Mucosa of stomach (tissue), 1 donor: Measurements from ENCODE around the gene NPHP1.
"Not testable (repeated sequence)": the region's sequence is repeated elsewhere in the genome, so short reads cannot be mapped to it uniquely, and the experiment has no call there.

Experiments used
- H3K27me3 ChIP-seq: one replicate; pipeline ENCODE4 v1.7.0; 2013; ENCODE audit warnings: mild to moderate bottlenecking, low read length; ENCODE audit not compliant: control insufficient read depth, insufficient read depth
- H3K36me3 ChIP-seq: one replicate; pipeline ENCODE4 v1.7.0; 2013; ENCODE audit warnings: low read length; ENCODE audit not compliant: control insufficient read depth, insufficient read depth
- H3K4me1 ChIP-seq: one replicate; pipeline ENCODE4 v1.7.0; 2013; ENCODE audit warnings: mild to moderate bottlenecking, low read length; ENCODE audit not compliant: control insufficient read depth, insufficient read depth
- H3K4me3 ChIP-seq: one replicate; pipeline ENCODE4 v1.7.0; 2013; ENCODE audit warnings: low read length
- H3K9ac ChIP-seq: one replicate; pipeline ENCODE4 v1.7.0; 2013; ENCODE audit warnings: mild to moderate bottlenecking, low read length, moderate library complexity
- H3K9me3 ChIP-seq: one replicate; pipeline ENCODE4 v1.7.0; 2013; ENCODE audit warnings: mild to moderate bottlenecking, low read length, moderate library complexity; ENCODE audit not compliant: control insufficient read depth
- donor health status: Pancreatic carcinoma.

NPHP1 gene

DNA sequence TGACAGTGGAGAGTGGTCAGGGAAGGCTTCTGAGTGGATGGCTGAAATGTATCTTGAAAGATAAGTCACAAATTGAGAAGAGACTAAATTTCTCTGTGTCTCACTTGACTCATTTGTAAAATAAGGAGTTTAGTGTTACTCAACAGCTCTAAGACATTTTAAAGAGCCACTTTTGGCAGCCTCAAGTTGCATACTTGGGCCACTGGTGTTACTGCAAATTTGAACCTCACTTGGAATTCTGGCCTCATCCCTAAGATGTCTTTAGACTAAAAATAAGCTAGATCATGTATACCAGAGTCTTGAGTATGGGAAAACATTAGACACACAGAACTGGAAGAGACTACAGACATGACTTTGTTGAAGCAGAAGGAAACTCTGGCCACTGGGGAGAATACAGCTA is 12.0 kb upstream of the NPHP1 start:
- Histone ChIP-seq H3K9me3 (no peaks in the 10 kb centered on the region), H3K36me3 (no peaks in the 10 kb centered on the region), H3K9ac (no peak overlapping the region), H3K27me3 (peaks cover 15% of the 10 kb centered on the region), H3K4me3 (no peak overlapping the region), H3K4me1 (no peaks in the 10 kb centered on the region)

DNA sequence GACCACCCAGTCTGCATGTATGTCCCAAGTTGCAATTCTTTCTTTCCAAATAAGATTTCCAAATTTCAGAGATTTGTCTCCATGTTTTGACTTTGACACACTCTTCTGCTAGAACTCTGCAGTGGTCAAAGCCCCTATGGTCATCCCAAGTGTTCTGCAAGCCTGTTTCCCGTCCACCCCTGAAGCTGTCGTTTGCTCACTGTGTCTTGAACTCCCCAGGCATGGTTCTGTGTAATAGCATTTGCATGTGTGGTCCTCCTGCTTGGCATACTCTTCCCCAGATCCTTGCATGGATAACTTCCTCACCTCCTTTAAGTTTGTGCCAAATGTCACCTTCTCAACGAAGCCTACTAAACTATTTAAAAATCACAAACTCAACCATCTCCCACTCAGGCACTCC is 11.4 kb upstream of the NPHP1 start:
- Histone ChIP-seq H3K36me3 (no peaks in the 10 kb centered on the region), H3K4me3 (no peak overlapping the region), H3K4me1 (no peaks in the 10 kb centered on the region), H3K27me3 (peaks cover 15% of the 10 kb centered on the region), H3K9me3 (no peaks in the 10 kb centered on the region), H3K9ac (no peak overlapping the region)

DNA sequence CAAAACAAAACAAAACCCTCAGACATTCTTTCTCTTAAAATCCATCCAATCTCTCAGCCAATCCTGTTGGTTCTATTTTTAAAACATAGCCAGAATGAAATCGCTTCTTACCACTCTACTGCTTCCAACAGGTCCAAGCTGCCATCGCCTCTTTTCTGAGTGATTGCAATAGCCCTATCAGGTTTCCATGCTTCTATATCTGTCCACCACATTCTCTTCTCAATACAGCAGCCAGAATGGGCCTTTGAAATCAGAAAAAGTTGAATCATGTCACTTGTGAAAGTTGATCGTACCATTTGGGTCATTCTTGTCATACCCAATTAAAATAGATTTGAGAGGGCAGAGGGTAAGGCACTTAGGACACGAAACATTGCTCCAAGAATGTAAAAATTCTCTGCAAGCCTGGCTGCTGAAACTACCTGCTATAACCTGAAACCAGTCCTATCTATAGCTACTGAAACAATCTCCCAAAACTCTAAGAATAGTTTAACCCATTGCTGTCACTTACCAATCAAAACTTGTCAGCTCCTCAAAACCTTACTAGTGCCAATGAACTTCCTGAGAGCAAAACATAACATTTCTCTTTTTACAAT is 10.8 kb upstream of the NPHP1 start:
- Histone ChIP-seq H3K36me3 (no peaks in the 10 kb centered on the region), H3K4me1 (no peaks in the 10 kb centered on the region), H3K9ac (no peak overlapping the region)

DNA sequence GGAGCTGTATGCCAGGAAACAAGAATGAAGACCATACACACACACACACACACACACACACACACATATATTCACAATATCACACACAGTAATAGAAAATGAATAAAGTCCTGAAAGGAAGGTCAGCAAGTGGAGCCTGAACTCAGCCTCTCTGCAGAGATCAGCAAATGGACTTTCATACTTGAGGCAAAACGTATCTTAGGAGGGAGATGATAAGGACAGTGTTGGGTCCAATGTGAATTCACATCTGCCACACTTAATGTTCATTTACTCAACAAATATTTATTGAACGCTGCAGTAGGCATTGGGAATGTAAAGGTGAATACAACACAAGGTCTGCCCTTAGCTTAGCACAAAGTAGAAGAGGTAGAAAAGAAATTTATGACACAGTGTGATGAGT is 10.3 kb upstream of the NPHP1 start:
- Histone ChIP-seq H3K9me3 (no peaks in the 10 kb centered on the region), H3K9ac (no peak overlapping the region), H3K36me3 (no peaks in the 10 kb centered on the region), H3K27me3 (peaks cover 15% of the 10 kb centered on the region), H3K4me1 (no peaks in the 10 kb centered on the region), H3K4me3 (no peak overlapping the region)

More for the DNA sequence above, 10.8 kb upstream of the NPHP1 start:
- no peak overlapping the region for H3K4me3 ChIP-seq
- no peaks in the 10 kb centered on the region for H3K9me3 ChIP-seq
- peaks cover 15% of the 10 kb centered on the region for H3K27me3 ChIP-seq

DNA sequence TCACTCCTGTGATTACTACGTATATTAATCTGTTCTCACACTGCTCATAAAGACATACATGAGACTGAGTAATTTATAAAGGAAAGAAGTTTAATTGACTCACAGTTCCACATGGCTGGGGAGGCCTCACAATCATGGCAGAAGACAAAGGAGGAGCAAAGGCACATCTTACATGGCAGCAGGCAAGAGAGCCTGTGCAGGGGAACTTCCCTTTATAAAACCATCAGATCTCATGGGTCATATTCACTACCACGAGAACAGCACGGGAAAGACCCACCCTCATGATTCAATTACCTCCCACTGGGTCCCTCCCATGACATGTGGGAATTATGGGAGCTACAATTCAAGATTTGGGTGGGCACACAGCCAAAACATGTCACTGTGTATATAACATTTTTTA is 8.7 kb upstream of the NPHP1 start:
- not testable (repeated sequence) for H3K9ac ChIP-seq, H3K4me3 ChIP-seq, H3K36me3 ChIP-seq, H3K9me3 ChIP-seq, H3K4me1 ChIP-seq
- H3K27me3 ChIP-seq, result peaks cover 15% of the 10 kb centered on the region

DNA sequence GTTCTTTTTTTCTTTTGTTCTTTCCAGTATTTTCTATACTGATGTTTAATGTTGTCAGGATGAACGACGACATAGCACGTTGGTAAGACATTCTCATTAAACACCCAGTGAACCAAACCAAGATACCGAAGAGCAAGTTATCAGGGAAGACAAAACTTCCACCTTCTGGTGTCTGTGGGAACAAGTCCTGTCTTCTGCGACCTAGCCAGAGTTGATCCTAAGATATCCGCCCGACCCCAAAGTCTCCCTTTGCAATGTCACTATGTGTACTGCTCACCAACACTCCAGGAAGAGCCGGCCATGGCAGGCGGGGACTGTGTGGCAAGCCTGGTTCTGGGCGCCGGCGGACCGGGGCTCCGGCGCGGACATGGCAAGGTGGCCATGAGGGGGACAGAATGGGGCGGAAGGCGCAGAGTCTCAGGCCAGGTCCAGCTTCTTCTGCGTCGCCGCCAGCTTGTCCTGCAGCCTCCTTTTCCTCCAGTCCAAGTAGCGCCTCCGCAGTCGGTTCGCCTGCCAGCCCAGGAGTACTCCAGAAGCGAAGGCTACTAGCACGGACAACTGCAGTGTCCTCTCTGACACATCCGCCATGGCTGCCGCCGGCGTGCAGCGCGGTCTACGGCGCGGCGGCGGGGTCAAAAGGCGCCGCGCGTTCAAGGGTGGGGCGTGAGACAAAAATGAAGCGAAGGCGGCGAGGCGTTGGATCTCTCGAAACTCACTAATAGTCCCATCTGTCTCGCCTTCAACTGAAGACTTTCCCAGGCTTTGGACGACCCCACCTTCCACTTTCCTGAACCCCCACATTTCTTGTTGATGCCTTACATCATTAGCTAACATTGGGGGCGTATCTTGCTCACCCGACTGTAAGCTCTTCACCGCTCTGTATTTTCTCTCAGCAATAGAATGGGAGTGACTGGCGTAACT is 7.4 kb upstream of the NPHP1 start, which contains the start of gene MTLN:
MTLN (minus strand) TSS at position 610 of the 921 bp plus-strand sequence; CDS start at position 588, 22 bp downstream.
- Histone ChIP-seq H3K9me3 (no peaks in the 10 kb centered on the region), H3K4me1 (no peaks in the 10 kb centered on the region), H3K4me3 (peak within 1 kb of the TSS; percentile 77), H3K9ac (peak within 1 kb of the TSS; percentile 75), H3K36me3 (no peaks in the 10 kb centered on the region), H3K27me3 (peaks cover 9% of the 10 kb centered on the region)

DNA sequence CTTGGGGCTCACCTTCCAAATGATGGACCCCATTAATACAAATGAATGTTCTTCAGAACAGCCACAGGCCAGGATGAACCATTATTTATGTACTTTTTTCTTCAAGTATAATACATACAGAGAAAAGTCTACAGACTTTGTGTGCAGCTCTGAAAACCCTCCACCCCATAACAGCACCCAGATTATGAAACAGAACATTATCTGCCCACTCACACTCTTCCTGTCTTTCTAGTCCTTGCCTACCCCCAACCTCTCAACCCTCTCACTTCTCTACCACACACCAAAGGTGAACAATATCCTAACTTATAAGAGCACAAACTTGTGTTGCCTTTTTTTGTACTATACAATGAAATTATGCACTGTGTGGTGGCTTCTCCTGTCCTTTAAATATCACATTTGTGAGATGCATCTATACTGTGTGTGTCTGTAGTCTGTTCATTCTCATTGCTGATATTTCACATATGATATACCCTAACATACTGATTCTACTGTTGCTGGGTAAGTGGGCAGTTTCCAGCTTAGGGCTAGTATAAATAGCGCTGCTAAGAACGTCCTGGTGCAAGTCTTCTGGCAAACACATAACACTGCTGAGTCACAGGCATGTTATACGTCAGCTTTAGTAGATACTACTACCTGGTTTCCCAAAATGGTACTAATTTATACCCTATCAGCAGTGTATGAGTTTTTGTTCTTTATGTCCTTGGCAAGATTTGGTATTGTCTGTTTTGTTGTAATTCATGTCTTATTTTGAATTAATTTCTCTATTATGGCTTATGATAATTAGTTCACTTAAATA is 1.0 kb upstream of the NPHP1 start:
- Histone ChIP-seq H3K36me3 (no peaks in the 10 kb centered on the region), H3K4me1 (peaks cover 5% of the 10 kb centered on the region), H3K4me3 (no peak overlapping the region), H3K9ac (no peak overlapping the region), H3K27me3 (no peaks in the 10 kb centered on the region), H3K9me3 (no peaks in the 10 kb centered on the region)

DNA sequence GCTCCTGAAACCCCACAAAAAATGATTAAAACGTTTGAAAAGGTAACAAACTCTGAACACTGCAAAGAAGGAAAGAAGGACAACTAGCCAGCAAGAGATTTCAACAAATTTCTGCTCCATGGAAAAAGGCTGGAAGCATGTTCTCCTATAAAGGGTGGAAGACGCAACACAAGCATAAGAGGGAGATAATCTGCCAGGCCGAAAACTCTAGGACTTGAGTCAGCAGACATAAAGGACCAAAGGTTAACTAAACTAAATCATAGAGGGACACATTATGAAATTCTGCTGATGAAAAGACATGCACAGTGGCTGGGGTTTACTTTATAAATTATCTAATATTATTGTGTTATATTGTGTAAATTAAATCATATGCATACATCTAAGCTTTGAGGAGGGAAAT is 6.8 kb downstream of the NPHP1 start:
- H3K36me3 ChIP-seq, result no peaks in the 10 kb centered on the region

DNA sequence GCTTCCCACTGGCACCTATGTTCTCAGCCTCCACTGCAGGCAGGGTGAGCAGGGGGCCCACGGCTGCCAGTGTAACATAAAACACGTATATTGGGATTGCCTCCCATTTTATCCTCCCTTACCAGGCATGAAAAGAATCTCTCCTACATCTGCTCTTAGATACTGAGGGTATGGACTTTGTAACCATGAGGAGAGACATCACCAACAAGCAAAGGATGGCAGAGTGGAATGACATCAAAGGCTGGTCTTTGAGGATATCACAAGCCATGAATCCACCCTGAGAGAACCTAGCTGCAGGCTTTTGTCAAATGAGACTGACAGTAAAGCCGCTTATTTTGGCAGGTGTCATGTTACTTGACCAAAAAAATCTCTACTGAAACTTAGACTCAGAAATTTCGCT is 7.4 kb downstream of the NPHP1 start:
- H3K9ac ChIP-seq, result no peak overlapping the region
- no peaks in the 10 kb centered on the region for H3K27me3 ChIP-seq
- H3K9me3 ChIP-seq, result no peaks in the 10 kb centered on the region
- H3K36me3 ChIP-seq, result no peaks in the 10 kb centered on the region
- H3K4me3 ChIP-seq, result no peak overlapping the region
- no peaks in the 10 kb centered on the region for H3K4me1 ChIP-seq

More for the DNA sequence above, 6.8 kb downstream of the NPHP1 start:
- no peaks in the 10 kb centered on the region for H3K9me3 ChIP-seq
- H3K4me3 ChIP-seq, result no peak overlapping the region
- no peak overlapping the region for H3K9ac ChIP-seq
- no peaks in the 10 kb centered on the region for H3K27me3 ChIP-seq
- no peaks in the 10 kb centered on the region for H3K4me1 ChIP-seq

DNA sequence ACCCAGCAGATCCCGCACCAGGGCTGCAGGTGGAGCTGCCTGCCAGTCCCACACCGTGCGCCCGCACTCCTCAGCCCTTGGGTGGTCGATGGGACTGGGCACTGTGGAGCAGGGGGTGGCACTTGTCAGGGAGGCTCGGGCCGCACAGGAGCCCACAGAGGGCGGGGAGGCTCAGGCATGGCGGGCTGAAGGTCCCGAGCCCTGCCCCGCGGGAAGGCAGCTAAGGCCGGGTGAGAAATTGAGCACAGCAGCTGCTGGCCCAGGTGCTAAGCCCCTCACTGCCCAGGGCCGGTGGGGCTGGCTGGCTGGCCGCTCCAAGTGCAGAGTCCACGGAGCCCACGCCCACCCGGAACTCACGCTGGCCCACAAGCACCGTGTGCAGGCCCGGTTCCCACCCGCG is 14.6 kb downstream of the NPHP1 start:
- not testable (repeated sequence) for H3K4me3 ChIP-seq, H3K9me3 ChIP-seq, H3K36me3 ChIP-seq, H3K4me1 ChIP-seq, H3K9ac ChIP-seq, H3K27me3 ChIP-seq

DNA sequence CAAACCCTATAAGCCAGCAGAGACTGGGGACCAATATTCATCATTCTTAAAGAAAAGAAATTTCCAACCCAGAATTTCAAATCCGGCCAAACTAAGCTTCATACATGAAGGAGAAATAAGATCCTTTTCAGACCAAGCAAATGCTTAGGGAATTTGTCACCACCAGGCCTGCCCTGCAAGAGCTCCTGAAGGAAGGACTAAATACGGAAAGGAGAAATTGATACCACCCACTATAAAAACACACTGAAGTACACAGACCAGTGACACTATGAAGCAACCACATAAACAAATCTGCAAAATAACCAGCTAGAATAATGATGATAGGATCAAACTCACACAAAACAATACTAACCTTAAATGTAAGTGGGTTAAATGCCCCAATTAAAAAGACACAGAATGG is 22.4 kb downstream of the NPHP1 start:
- no peaks in the 10 kb centered on the region for H3K9me3 ChIP-seq
- no peaks in the 10 kb centered on the region for H3K36me3 ChIP-seq

DNA sequence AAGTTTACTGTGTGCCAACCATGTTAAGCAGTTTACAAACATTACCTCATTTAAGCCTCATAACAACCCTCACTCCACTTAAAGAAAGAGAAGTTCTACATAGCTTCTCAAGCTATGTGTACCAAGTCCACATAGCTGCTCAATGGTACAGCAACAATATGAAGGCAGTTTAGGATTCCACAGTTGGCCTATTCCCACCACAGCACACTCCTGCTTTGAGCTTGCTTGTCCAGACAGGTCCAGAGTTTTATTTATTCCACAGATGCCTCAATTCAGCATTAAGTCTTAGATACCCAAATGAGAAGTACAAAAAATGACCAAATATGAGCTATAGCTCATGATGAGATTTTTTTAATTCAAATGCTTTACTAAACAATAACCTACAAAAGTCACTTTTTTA is 24.8 kb downstream of the NPHP1 start:
- Histone ChIP-seq H3K36me3 (no peaks in the 10 kb centered on the region), H3K27me3 (no peaks in the 10 kb centered on the region), H3K4me3 (no peak overlapping the region), H3K9ac (no peak overlapping the region), H3K9me3 (no peaks in the 10 kb centered on the region), H3K4me1 (no peaks in the 10 kb centered on the region)

More for the DNA sequence above, 22.4 kb downstream of the NPHP1 start:
- Histone ChIP-seq H3K4me1 (no peaks in the 10 kb centered on the region), H3K4me3 (no peak overlapping the region), H3K9ac (no peak overlapping the region), H3K27me3 (no peaks in the 10 kb centered on the region)
